GM19467 (cell line): ENCODE results near the gene STX8.

Experiments used
- ATAC-seq: cut with Tn5 transposase; IDR thresholded peaks from one replicate; pipeline ENCODE4 v1.9.1; 2021; ENCODE audit warnings: mild to moderate bottlenecking, moderate library complexity; ENCODE audit not compliant: unreplicated experiment

Gene STX8

DNA sequence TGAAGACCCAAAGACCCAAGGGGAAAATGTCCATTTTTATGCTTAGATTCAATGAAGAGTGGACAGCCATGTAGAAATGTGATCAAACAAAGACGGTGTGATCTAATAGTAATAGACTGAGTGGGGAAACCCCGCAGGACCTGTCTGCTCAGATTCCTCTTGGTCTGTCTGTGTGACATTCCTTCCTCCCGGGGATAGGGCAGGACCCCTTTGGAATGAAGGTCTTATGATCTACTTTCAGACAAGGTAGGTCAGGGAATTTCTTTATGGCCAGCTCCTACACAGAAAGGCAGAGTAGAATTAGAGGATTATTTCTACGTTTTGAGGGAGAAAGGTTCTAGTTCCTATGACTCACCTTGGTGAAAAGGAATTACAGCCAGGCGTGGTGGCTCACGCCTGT lies 267.6 kb downstream of the STX8 start:
- no peak for ATAC-seq

GRCh38 chr17:9307313-9307998 lies 268.2 kb downstream of the STX8 start:
- ATAC-seq: no peak

DNA sequence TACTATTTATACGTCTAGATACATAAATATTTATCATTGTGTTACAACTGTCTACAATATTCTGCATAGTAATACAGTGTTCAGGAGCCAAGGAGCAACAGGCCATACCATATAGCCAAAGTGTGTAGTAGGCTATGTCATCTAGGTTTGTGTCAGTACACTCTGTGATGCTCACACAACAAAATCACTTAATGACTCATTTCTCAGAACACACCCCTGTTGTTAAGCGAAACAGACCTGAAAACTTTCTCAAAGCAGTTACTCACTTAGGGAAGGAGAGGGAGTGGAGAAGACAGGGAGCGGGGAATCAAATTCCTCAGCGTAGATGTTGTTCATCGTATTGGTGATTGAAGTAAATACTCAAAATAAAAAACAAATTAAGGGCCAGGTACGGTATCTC lies 269.5 kb downstream of the STX8 start:
- no peak for ATAC-seq

DNA sequence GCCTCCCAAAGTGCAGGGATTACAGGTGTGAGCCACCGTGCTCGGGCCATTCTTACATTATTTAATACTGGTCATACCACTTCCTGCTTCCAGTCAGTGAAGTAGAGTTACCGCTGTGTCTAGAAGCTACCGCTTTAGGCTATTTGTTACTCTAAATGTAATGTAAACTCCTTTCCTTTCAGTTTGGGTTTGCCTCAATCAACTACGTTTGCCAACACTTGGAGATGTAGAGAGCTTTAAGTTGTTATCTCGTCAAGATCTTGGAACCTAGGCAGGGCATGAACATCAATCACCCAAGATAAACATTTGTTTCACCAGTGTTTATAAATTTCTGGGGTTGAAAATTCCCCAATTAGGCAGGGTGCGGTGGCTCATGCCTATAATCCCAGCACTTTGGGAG lies 275.9 kb downstream of the STX8 start:
- ATAC-seq: no peak

DNA sequence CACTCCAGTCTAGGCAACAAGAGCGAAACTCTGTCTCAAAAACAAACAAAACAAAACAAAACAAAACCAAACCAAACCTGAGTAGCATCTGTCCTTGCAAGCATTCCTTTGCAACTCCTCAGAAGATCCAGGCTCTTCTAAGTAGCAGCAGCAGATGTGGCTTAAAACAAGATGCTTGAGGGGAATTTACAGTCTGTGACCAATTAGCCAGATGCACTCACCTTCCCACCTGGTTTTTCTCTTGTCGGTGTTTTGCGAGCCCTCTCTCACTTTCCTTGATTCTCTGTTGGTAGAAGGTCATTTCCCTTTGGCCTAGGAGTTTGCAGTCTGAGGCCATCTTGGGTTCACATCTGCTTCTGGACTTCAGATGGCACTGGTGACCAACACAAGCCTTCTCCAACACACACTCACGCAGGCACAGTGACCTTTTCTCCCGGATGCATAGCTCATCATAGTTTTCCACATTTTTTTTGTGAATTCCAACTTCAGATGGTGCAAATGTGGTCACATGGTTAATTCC lies 276.8 kb downstream of the STX8 start:
- no peak for ATAC-seq

- no peak for ATAC-seq
Observed at GRCh38 chr17:9298135-9298534, 277.5 kb downstream of the STX8 start.

- no peak for ATAC-seq
Observed at GRCh38 chr17:9294661-9295210, 280.9 kb downstream of the STX8 start.

DNA sequence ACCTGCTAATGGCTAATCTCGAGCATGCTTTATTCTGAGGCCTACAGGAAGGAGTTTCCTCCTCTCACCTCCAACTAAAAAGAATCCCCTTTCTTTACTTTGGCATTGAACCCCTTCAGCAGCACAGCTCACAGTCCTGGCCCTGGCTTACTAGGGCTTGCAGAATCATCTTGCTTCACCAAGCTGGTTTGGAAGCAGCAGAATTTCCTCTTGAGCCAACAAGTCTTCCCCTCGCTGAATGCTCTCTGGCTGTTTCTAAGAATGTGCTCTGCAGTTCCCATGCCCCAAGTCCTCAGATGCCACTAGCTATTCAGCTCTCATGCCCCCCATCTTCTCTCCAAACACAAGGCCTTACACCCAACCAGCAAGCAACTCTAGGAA lies 283.1 kb downstream of the STX8 start:
- ATAC-seq: no peak

- no peak for ATAC-seq
Observed at GRCh38 chr17:9291912-9292560, 283.6 kb downstream of the STX8 start.

GRCh38 chr17:9290226-9290613 lies 285.4 kb downstream of the STX8 start:
- ATAC-seq: no peak

- ATAC-seq: no peak
Observed at GRCh38 chr17:9287306-9287705, 288.3 kb downstream of the STX8 start.

- no peak for ATAC-seq
Observed at GRCh38 chr17:9286434-9286833, 289.2 kb downstream of the STX8 start.

DNA sequence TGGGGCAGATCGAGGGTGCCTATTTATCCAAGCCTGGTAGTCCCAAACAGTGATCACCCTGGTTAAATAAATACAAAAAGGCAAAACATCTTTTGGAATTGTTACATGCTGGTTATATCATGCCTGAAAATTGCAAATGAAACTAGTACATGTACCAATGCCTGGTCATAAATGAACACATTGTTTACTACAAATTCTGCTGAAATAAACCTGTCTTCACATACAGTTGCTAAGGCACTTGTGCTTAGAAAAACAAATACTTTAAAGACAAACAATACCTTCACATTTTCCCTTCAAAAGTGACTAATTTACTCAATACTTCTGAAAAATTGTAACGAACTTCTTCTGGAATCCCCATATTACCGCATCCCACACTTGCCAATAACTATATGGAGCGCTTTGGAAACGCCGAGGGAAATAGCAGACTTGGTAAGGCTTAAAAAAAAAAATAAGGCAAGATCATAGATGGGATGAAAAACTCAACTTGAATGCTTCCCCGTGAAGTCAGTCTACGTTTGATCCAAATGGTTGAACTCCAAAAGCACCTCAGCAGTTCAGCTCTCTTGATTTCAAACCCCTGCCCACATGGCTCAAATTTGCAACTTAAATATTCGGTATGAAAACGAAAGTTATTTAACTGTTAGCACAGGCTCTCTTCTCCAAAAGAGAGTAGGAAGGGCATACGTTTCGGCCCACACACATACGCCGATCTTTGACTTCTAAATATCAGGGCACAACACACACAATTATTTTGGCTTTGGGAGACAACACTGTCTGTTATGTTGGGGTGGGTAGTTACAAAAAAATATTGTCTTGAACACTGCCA lies 289.8 kb downstream of the STX8 start:
- ATAC-seq: no peak

DNA sequence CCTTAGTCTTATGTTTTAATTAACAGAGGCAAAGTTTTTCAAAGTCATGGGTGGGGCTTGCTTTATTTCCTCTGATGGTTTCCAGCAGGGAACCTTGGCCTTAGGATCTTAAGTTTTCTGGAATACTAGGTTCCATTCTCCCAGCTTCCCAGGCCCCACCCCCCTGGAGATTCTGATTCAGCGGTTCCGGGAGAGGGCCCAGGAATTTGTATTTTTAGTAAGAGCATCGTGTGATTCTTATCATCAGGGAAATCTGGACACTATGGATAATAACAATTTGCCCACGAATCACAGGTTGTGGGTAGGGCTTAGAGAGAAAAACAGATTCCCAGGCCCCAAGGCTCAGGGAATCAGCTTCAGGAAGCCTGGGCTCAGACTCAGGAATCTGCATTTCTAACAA lies 290.7 kb downstream of the STX8 start:
- no peak for ATAC-seq

DNA sequence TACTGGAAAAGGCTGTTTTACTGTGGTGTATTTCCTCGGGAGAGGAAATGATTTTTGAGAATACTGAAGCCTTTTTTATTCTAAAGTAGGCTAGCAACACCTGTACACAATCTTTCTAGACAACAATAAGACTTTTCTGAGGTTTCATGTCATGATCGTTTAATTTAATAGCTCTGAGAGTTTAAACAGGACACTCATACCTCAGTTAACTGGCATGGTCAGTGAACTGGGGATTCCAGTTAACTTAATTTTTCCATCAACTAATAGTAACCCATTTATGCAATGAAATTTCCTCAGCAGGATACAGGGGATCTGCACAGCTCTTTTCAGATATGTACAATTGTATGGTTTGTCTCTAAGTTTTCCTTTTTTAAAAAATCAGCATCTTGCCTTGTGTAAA lies 291.7 kb downstream of the STX8 start:
- ATAC-seq: no peak

DNA sequence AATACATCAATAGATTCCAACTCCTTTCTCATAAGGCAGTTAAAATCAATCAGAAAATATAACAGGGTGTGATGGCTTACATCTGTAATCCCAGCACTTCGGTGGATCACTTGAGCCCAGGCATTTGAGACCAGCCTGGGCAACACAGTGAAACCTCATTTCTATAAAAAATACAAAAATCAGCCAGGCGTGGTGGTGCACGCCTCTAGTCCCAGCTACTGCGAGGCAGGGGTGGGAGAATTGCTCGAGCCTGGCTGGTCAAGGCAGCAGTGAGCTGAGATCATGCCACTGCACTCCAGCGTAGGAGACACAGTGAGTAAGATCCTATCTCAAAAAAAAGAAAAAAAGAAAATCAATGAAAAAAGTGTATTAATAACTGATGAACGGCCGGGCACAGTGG lies 295.7 kb downstream of the STX8 start:
- ATAC-seq: no peak

DNA sequence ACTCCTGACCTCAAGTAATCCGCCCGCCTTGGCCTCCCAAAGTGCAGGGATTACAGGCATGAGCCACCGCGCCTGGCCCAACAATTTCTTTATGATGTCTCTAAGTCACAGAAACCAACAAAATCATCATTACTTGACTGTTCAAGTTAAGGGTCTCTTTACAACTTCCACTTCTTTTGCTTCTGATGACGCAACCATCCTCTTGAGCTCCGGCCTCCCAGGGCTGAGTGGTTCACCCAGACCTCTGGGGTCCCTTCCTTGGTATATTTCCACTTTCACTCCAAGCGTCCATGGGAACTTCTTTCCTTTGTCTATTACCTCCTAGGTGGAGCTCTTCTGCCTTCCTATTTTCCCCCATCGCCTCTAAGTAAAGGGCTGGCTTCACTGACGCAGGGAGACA lies 300.6 kb downstream of the STX8 start:
- no peak for ATAC-seq

GRCh38 chr17:9273428-9274391 lies 301.9 kb downstream of the STX8 start:
- ATAC-seq: no peak

DNA sequence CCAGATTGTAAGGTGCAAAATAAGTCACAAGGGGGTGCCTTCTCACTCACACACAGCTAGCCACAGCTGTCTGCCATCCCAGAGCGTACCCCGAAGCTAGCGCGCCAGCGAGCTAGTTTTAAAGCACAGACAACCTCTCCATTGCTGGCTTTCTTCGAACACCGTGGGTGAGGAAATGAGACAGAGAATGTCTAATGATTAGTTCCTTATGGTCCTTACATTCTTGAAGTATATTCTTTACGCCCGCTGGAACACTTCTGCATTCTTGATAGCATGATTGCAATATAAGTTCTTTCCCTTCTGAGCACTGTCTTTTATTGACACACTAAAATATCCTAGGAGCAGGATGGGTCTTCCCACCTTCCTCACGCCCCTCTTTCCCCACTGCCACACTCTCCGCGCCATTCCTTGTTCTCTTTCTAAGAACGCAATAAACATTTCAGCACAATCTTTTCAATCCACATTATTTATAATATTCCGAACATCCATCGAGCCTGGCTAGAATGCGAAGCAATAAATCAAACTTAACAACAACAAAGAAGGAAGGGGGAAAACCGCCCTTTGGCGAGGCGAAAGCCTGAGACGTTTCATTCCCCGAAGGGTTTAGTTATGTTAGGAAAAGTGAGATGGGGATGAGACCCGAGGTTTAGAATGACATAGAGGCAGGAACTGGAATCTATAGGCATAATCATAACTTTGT lies 303.0 kb downstream of the STX8 start:
- no peak for ATAC-seq

DNA sequence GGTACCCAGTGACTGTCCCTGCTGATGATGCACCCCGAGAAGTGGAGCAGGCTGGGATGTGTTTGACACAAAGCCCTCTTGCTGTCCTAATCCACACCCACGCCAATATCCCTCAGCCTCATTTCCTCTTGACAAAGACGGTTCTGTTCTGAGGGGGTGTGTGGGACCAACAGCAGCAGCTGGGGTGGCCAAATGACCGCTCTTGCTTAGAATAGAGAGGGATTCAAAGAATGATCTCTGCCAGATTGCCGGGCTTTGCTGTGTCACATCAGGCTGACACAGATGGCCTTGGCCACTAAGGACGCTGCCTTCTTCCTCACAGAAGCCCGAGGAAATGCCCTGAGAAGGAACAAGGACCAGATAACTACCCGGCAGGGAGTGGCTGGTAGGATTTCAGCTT lies 303.6 kb downstream of the STX8 start:
- ATAC-seq: no peak
